ENCODE measurements around the gene RALGAPA2.

Gene RALGAPA2

GRCh38 chr20:20683481-20684321, 28.7 kb downstream of the RALGAPA2 start:
- DNase-seq (ENCODE audit: insufficient read length, low spot score) (no peak), FAIRE-seq (no peak)
- no peak for TF ChIP-seq POLR2A (IDR thresholded peaks at IDR 0.05; ENCODE audit: low read depth, low read length)

GRCh38 chr20:20683020-20683419, 29.4 kb downstream of the RALGAPA2 start:
- FAIRE-seq (no peak), DNase-seq (ENCODE audit: insufficient read length, low spot score) (no peak)
- no peak for TF ChIP-seq POLR2A (IDR thresholded peaks at IDR 0.05; ENCODE audit: low read depth, low read length)

- TF ChIP-seq POLR2A (IDR thresholded peaks at IDR 0.05; ENCODE audit: low read depth, low read length) = no peak
- FAIRE-seq (no peak), DNase-seq (ENCODE audit: insufficient read length, low spot score) (no peak)
Observed at GRCh38 chr20:20680991-20681508, 31.4 kb downstream of the RALGAPA2 start.

GRCh38 chr20:20679316-20679715, 33.1 kb downstream of the RALGAPA2 start:
- TF ChIP-seq POLR2A (IDR thresholded peaks at IDR 0.05; ENCODE audit: low read depth, low read length) = no peak
- no peak for DNase-seq (ENCODE audit: insufficient read length, low spot score)
- no peak for FAIRE-seq

- no peak for TF ChIP-seq POLR2A (IDR thresholded peaks at IDR 0.05; ENCODE audit: low read depth, low read length)
- DNase-seq (ENCODE audit: insufficient read length, low spot score) (no peak), FAIRE-seq (no peak)
Observed at GRCh38 chr20:20677186-20677585, 35.3 kb downstream of the RALGAPA2 start.

GRCh38 chr20:20668639-20669038, 43.8 kb downstream of the RALGAPA2 start:
- no peak for DNase-seq (ENCODE audit: insufficient read length, low spot score)
- no peak for FAIRE-seq
- TF ChIP-seq POLR2A (IDR thresholded peaks at IDR 0.05; ENCODE audit: low read depth, low read length) = no peak

GRCh38 chr20:20666359-20666758, 46.1 kb downstream of the RALGAPA2 start:
- FAIRE-seq (no peak), DNase-seq (ENCODE audit: insufficient read length, low spot score) (no peak)
- no peak for TF ChIP-seq POLR2A (IDR thresholded peaks at IDR 0.05; ENCODE audit: low read depth, low read length)

GRCh38 chr20:20665606-20666332, 46.7 kb downstream of the RALGAPA2 start:
- TF ChIP-seq POLR2A (IDR thresholded peaks at IDR 0.05; ENCODE audit: low read depth, low read length) = no peak
- FAIRE-seq (no peak), DNase-seq (ENCODE audit: insufficient read length, low spot score) (no peak)

GRCh38 chr20:20664795-20665589, 47.5 kb downstream of the RALGAPA2 start:
- no peak for FAIRE-seq
- no peak for DNase-seq (ENCODE audit: insufficient read length, low spot score)
- TF ChIP-seq POLR2A (IDR thresholded peaks at IDR 0.05; ENCODE audit: low read depth, low read length) = no peak

- FAIRE-seq = no peak
- no peak for DNase-seq (ENCODE audit: insufficient read length, low spot score)
- TF ChIP-seq POLR2A (IDR thresholded peaks at IDR 0.05; ENCODE audit: low read depth, low read length) = no peak
Observed at GRCh38 chr20:20663841-20664240, 48.6 kb downstream of the RALGAPA2 start.

- no peak for FAIRE-seq
- no peak for TF ChIP-seq POLR2A (IDR thresholded peaks at IDR 0.05; ENCODE audit: low read depth, low read length)
- no peak for DNase-seq (ENCODE audit: insufficient read length, low spot score)
Observed at GRCh38 chr20:20658871-20659431, 53.5 kb downstream of the RALGAPA2 start.

- no peak for FAIRE-seq
- no peak for DNase-seq (ENCODE audit: insufficient read length, low spot score)
- TF ChIP-seq POLR2A (IDR thresholded peaks at IDR 0.05; ENCODE audit: low read depth, low read length) = no peak
Observed at GRCh38 chr20:20658123-20658522, 54.3 kb downstream of the RALGAPA2 start.

- DNase-seq (ENCODE audit: insufficient read length, low spot score) (no peak), FAIRE-seq (no peak)
- no peak for TF ChIP-seq POLR2A (IDR thresholded peaks at IDR 0.05; ENCODE audit: low read depth, low read length)
Observed at GRCh38 chr20:20657092-20657491, 55.4 kb downstream of the RALGAPA2 start.

Measured in H54 (cell line).